ENCODE data around the gene QSOX2. TPM values are rescaled to one million over a fixed set of nuclear protein-coding genes. Genes with fewer than 3 reads are reported as not detected.

The QSOX2 gene
- total RNA-seq, 4 donors from 2014 or later, result 10.2 to 15.8 (median 12.1) TPM

DNA sequence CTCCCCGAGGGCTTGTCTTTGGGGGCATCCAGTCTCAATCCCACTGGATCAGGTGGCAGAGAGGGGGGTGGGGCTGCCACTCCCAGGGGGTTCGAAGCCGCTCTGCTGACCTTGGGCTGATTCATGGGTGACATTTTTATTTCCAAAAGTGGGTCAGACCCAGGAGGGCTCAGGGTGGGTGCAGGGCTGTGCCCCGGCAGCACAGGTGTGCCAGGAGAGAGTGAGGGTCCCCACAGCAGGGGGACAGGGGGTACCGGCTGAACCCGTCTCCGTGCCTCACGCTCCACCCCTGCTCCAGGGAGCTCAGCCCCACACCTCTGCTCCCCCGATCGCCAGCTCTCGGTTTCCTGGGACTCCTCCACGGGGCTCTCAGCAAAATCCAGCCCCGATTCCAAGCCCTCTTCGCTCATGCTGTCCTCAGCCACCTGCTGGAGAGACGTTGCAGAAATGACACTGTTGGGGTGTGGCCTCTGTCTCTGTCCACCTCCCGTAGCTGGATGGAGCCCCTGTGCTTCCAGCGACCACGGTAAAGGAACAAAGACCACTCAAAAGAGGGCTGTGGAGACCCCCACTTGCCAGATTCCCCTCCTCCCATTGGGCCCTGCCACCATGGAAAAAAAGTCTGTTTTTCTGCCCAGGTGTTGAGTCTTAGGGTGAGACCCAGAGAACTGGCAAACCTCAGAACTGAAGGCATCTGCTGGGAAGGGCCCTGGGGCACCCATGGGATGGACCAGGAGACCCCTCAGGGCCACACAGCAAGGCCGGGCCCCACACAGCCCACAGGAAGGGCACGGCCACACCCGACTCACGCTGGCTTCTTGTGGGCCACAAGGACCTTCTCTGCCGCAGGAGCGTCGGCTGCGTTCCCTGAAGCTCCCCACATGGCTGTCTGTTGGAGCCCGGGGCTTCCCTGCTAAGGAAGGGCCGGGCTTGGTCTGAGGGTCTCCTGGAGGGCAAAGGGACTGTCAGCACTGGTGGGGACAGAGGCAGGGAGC, 10.6 kb upstream of the QSOX2 start:
- TF ChIP-seq POLR2A (IDR thresholded peaks at IDR 0.05) (no peak), EP300 (IDR thresholded peaks at IDR 0.05) (no peak), POLR2AphosphoS5 (IDR thresholded peaks at IDR 0.05) (no peak)
- TF ChIP-seq, protein P1, sequence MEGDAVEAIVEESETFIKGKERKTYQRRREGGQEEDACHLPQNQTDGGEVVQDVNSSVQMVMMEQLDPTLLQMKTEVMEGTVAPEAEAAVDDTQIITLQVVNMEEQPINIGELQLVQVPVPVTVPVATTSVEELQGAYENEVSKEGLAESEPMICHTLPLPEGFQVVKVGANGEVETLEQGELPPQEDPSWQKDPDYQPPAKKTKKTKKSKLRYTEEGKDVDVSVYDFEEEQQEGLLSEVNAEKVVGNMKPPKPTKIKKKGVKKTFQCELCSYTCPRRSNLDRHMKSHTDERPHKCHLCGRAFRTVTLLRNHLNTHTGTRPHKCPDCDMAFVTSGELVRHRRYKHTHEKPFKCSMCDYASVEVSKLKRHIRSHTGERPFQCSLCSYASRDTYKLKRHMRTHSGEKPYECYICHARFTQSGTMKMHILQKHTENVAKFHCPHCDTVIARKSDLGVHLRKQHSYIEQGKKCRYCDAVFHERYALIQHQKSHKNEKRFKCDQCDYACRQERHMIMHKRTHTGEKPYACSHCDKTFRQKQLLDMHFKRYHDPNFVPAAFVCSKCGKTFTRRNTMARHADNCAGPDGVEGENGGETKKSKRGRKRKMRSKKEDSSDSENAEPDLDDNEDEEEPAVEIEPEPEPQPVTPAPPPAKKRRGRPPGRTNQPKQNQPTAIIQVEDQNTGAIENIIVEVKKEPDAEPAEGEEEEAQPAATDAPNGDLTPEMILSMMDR (IDR thresholded peaks at IDR 0.05), result no peak
- H3K9me3 ChIP-seq, result no peaks in the 10 kb centered on the region
- no peak overlapping the region for H3K27ac ChIP-seq
- H3K4me1 ChIP-seq, result peaks cover 8% of the 10 kb centered on the region
- H3K36me3 ChIP-seq, result no peaks in the 10 kb centered on the region
- no peak overlapping the region for H3K4me3 ChIP-seq
- peaks cover 40% of the 10 kb centered on the region for H3K27me3 ChIP-seq
- DNase-seq (ENCODE audit: low spot score in 2 of 2), result no peak
- WGBS, result 69% methylated on average over 15 of the region's 28 CpGs

- H3K4me1 ChIP-seq, result peaks cover 14% of the 10 kb centered on the region
- no peaks in the 10 kb centered on the region for H3K9me3 ChIP-seq
- TF ChIP-seq POLR2A (IDR thresholded peaks at IDR 0.05) (no peak), POLR2AphosphoS5 (IDR thresholded peaks at IDR 0.05) (no peak), EP300 (IDR thresholded peaks at IDR 0.05) (no peak)
- TF ChIP-seq, protein P1 (IDR thresholded peaks at IDR 0.05), result no peak
- H3K36me3 ChIP-seq, result no peaks in the 10 kb centered on the region
- peaks cover 40% of the 10 kb centered on the region for H3K27me3 ChIP-seq
- no peak for DNase-seq (ENCODE audit: low spot score in 2 of 2)
- no peak overlapping the region for H3K27ac ChIP-seq
- no peak overlapping the region for H3K4me3 ChIP-seq
- 37% methylated on average over 12 of the region's 12 CpGs for WGBS
Measured at GRCh38 chr9:136255166-136255538, 9.5 kb upstream of the QSOX2 start.

GRCh38 chr9:136254381-136255165, 9.0 kb upstream of the QSOX2 start:
- no peak overlapping the region for H3K4me3 ChIP-seq
- peaks cover 40% of the 10 kb centered on the region for H3K27me3 ChIP-seq
- H3K4me1 ChIP-seq, result peaks cover 14% of the 10 kb centered on the region
- H3K36me3 ChIP-seq, result no peaks in the 10 kb centered on the region
- TF ChIP-seq, protein P1 (IDR thresholded peaks at IDR 0.05), result no peak
- no peak for TF ChIP-seq POLR2A (IDR thresholded peaks at IDR 0.05)
- TF ChIP-seq EP300 (IDR thresholded peaks at IDR 0.05), result no peak
- no peak for TF ChIP-seq POLR2AphosphoS5 (IDR thresholded peaks at IDR 0.05)
- WGBS, result 77% methylated on average over 13 of the region's 25 CpGs
- no peak for DNase-seq (ENCODE audit: low spot score in 2 of 2)
- no peak overlapping the region for H3K27ac ChIP-seq
- H3K9me3 ChIP-seq, result no peaks in the 10 kb centered on the region

- Histone ChIP-seq H3K36me3 (no peaks in the 10 kb centered on the region), H3K27me3 (peaks cover 40% of the 10 kb centered on the region), H3K9me3 (no peaks in the 10 kb centered on the region), H3K4me1 (peaks cover 14% of the 10 kb centered on the region), H3K4me3 (no peak overlapping the region), H3K27ac (no peak overlapping the region)
- DNase-seq (ENCODE audit: low spot score in 2 of 2), result no peak
- WGBS, result 86% methylated on average over 25 of the region's 32 CpGs
- TF ChIP-seq EP300 (IDR thresholded peaks at IDR 0.05) (no peak), POLR2AphosphoS5 (IDR thresholded peaks at IDR 0.05) (no peak), POLR2A (IDR thresholded peaks at IDR 0.05) (no peak)
- TF ChIP-seq, protein P1 (IDR thresholded peaks at IDR 0.05), result no peak
Measured at GRCh38 chr9:136253246-136254130, 7.9 kb upstream of the QSOX2 start.

Data from suprapubic skin (tissue), 4 donors.